Body of pancreas (tissue), 4 donors: Measurements from ENCODE around the gene HSDL2.

ENCODE experiments used
- CTCF ChIP-seq, 7 experiments: fragments of 450-650 bp in 4 of 7; fragments of 200-600 bp in 3 of 7; sonication (generic) in 3 of 7; IDR thresholded peaks; one replicate each; pipeline ENCODE4 v1.5.1; 2016 to 2019; ENCODE audit warnings: antibody characterized with exemption in 7 of 7
- POLR2A ChIP-seq, 3 donors: fragments of 450-650 bp; IDR thresholded peaks; one replicate each; pipeline ENCODE4 v1.6.1; 2016; ENCODE audit warnings: antibody characterized with exemption in 3 of 3, mild to moderate bottlenecking in 2 of 3

GRCh38 chr9:112351184-112351583, 28.7 kb upstream of the HSDL2 start:
- TF ChIP-seq CTCF (IDR thresholded peaks at IDR 0.05) (no peak), POLR2A (IDR thresholded peaks at IDR 0.05) (no peak)
